K562 (cell line): ENCODE measurements around the gene BNIP5. TPM values are rescaled to one million over a fixed set of nuclear protein-coding genes. Genes with fewer than 3 reads are reported as not detected.

Source experiments
- CTCFL ChIP-seq: IDR thresholded peaks from 2 replicates; pipeline ENCODE4 v1.6.1; 2011; ENCODE audit warnings: borderline replicate concordance, low read depth, mild to moderate bottlenecking, moderate library complexity, low read length; ENCODE audit not compliant: insufficient read depth, poor library complexity, severe bottlenecking
- FIP1L1 ChIP-seq: fragments of 200-400 bp; formaldehyde crosslinking; IDR thresholded peaks from 2 replicates; pipeline ENCODE4 v1.6.1; 2018; ENCODE audit warnings: mild to moderate bottlenecking, low read depth, low read length; ENCODE audit not compliant: poor library complexity, severe bottlenecking
- ILK ChIP-seq: fragments of 450-650 bp; IDR thresholded peaks from 2 replicates; pipeline ENCODE4 v1.6.1; 2016; ENCODE audit warnings: missing genetic modification characterization, low read depth, mild to moderate bottlenecking, missing compliant biosample characterization, moderate library complexity, borderline replicate concordance
- IRF1 ChIP-seq: sonication (generic); formaldehyde crosslinking; IDR thresholded peaks from 2 replicates; pipeline ENCODE4 v1.8.0; 2022; ENCODE audit warnings: missing genetic modification reagents, mild to moderate bottlenecking, borderline replicate concordance
- KAT2B ChIP-seq: IDR thresholded peaks from one replicate; pipeline ENCODE4 v1.6.1; 2012; ENCODE audit warnings: low read depth, mild to moderate bottlenecking, control low read depth, inconsistent platforms, low read length, moderate library complexity
- MCM2 ChIP-seq: fragments of 450-650 bp; IDR thresholded peaks from 2 replicates; pipeline ENCODE4 v1.6.1; 2017; ENCODE audit warnings: low read depth, mild to moderate bottlenecking
- MTA2 ChIP-seq: fragments of 450-650 bp; IDR thresholded peaks from 2 replicates; pipeline ENCODE4 v1.6.1; 2016; ENCODE audit warnings: low read depth
- NR0B1 ChIP-seq: fragments of 450-650 bp; IDR thresholded peaks from one replicate; pipeline ENCODE4 v1.6.1; 2018; ENCODE audit warnings: mild to moderate bottlenecking, moderate library complexity; ENCODE audit not compliant: partially characterized antibody
- RAD21 ChIP-seq, 2 experiments: fragments of 250-450 bp in 1 of 2; fragments of 450-650 bp in 1 of 2; sonication (Bioruptor Pico) in 1 of 2; formaldehyde crosslinking in 1 of 2; IDR thresholded peaks in 1 of 2; conservative IDR thresholded peaks in 1 of 2; 2 replicates each; pipeline versions ENCODE4 v1.4.0 to v1.8.0; 2020 to 2022; ENCODE audit warnings: mild to moderate bottlenecking in 2 of 2, moderate library complexity in 1 of 2
- SFPQ ChIP-seq: fragments of 200-400 bp; formaldehyde crosslinking; IDR thresholded peaks from 2 replicates; pipeline ENCODE4 v1.6.1; 2017; ENCODE audit warnings: mild to moderate bottlenecking, low read depth, low read length, moderate library complexity
- SMARCE1 ChIP-seq: fragments of 450-650 bp; IDR thresholded peaks from 2 replicates; pipeline ENCODE4 v1.7.1; 2016; ENCODE audit warnings: mild to moderate bottlenecking
- SMC3 ChIP-seq: conservative IDR thresholded peaks from 2 replicates; pipeline ENCODE4 v1.6.1; 2011; ENCODE audit warnings: low read depth, low read length, improper control_type of control experiment; ENCODE audit not compliant: insufficient read depth
- SNIP1 ChIP-seq: fragments of 450-650 bp; IDR thresholded peaks from 2 replicates; pipeline ENCODE4 v1.7.1; 2017; ENCODE audit warnings: low read depth, mild to moderate bottlenecking
- TAF15 ChIP-seq: fragments of 200-400 bp; formaldehyde crosslinking; IDR thresholded peaks from 2 replicates; pipeline ENCODE4 v1.6.1; 2017; ENCODE audit warnings: mild to moderate bottlenecking, low read depth, low read length, moderate library complexity
- TBP ChIP-seq: optimal IDR thresholded peaks from 2 replicates; pipeline ENCODE3; 2011; ENCODE audit warnings: low read depth, low read length, improper control_type of control experiment
- XRCC4 ChIP-seq: IDR thresholded peaks from one replicate; pipeline ENCODE4 v1.6.1; 2011; ENCODE audit not compliant: insufficient read depth, insufficient read length; ENCODE audit errors: extremely low read depth
- ZBTB2 ChIP-seq: fragments of 450-650 bp; IDR thresholded peaks from 2 replicates; pipeline ENCODE4 v1.6.1; 2016; ENCODE audit warnings: antibody characterized with exemption
- ZNF174 ChIP-seq: fragments of 250-450 bp; sonication (Bioruptor Pico); IDR thresholded peaks from 2 replicates; pipeline ENCODE4 v1.4.0; 2020; ENCODE audit warnings: mild to moderate bottlenecking
- ZNF217 ChIP-seq: sonication (generic); formaldehyde crosslinking; IDR thresholded peaks from 2 replicates; pipeline ENCODE4 v1.8.0; 2022; ENCODE audit warnings: mild to moderate bottlenecking, missing genetic modification reagents
- ZNF830 ChIP-seq: fragments of 250-450 bp; sonication (Bioruptor Pico); IDR thresholded peaks from 2 replicates; pipeline ENCODE4 v1.5.0; 2021; ENCODE audit warnings: mild to moderate bottlenecking
- polyA plus RNA-seq, 8 experiments: library from polyadenylated mRNA; depleted of rRNA in 4 of 8; stranded (reverse) in 5 of 8; unstranded in 3 of 8; fragments of >200 nt; fragmentation: Nextera tagmentation in 2 of 8; fragmentation: Illumina TruSeq in 1 of 8; extraction: Ambion mirVana in 2 of 8; extraction: Trizol in 1 of 8; gene quantifications; 2 replicates each; pipeline versions ENCODE4 v1.2.1 to v1.2.3, GENCODE V29; 2011 to 2014; ENCODE audit warnings: inconsistent platforms in 1 of 8, missing spikeins in 1 of 8
- total RNA-seq, 7 experiments: library from RNA; depleted of rRNA in 6 of 7; stranded (reverse); fragments of >200 nt in 6 of 7; fragmentation: Illumina TruSeq in 2 of 7; extraction: Trizol in 2 of 7; gene quantifications; 2 replicates each; pipeline versions ENCODE4 v1.2.1 to v1.2.3, GENCODE V29; 2011 to 2021; ENCODE audit warnings: low replicate concordance in 1 of 7

BNIP5 gene
- total and polyA plus RNA-seq, 9 of the 15 experiments (the other 6 are each of a cell fraction or from before 2014, with no cell fraction given): not detected

GRCh38 chr6:36334832-36335459 lies 1.7 kb downstream of the BNIP5 start (continued):
- TF ChIP-seq RAD21 (CRISPR knock-in tag; conservative IDR thresholded peaks at IDR 0.05 in 1 of 2, IDR thresholded peaks at IDR 0.05 in 1 of 2): 0 out of 4 replicates have a peak, but pooled peaks of 1 of the 2 experiments have one; percentile 3
- no peak for TF ChIP-seq CTCFL
- no peak for TF ChIP-seq SFPQ
- TF ChIP-seq ZNF217 (CRISPR knock-in tag): no peak
- no peak for TF ChIP-seq FIP1L1
- TF ChIP-seq SMC3: no peak
- no peak for TF ChIP-seq ILK (tag)
- TF ChIP-seq ZBTB2: no peak
- no peak for TF ChIP-seq NR0B1
- no peak for TF ChIP-seq MCM2
- no peak for TF ChIP-seq SNIP1
- no peak for TF ChIP-seq ZNF830 (CRISPR knock-in tag)
- no peak for TF ChIP-seq TBP
- TF ChIP-seq KAT2B: no peak
- TF ChIP-seq MTA2: no peak
- TF ChIP-seq IRF1 (CRISPR knock-in tag): no peak
- no peak for TF ChIP-seq XRCC4
- no peak for TF ChIP-seq ZNF174 (CRISPR knock-in tag)
- TF ChIP-seq SMARCE1: peak; percentile 17; the same call in 1 of the 2 replicates
- no peak for TF ChIP-seq TAF15
